Neuronal stem cell (in vitro differentiated cells): ENCODE data around the gene GPBAR1.
"Not testable (repeated sequence)": the region's sequence is repeated elsewhere in the genome, so short reads cannot be mapped to it uniquely, and the experiment has no call there.

ENCODE experiments used
- DNase-seq: peaks from one replicate; pipeline ENCODE4 v3.0.0-alpha.2; 2013; ENCODE audit warnings: low spot score
- H2AFZ ChIP-seq: one replicate; pipeline ENCODE4 v1.6.1; 2013; ENCODE audit warnings: mild to moderate bottlenecking, low read length, inconsistent platforms
- H2AK5ac ChIP-seq: 2 replicates; pipeline ENCODE4 v1.6.1; 2013; ENCODE audit warnings: low read depth, mild to moderate bottlenecking, inconsistent platforms, low read length, moderate library complexity, mixed read lengths
- H2BK120ac ChIP-seq: 2 replicates; pipeline ENCODE4 v1.6.1; 2013; ENCODE audit warnings: low read depth, mild to moderate bottlenecking, inconsistent platforms, low read length, moderate library complexity, mixed read lengths
- H2BK12ac ChIP-seq: one replicate; pipeline ENCODE4 v1.6.1; 2013; ENCODE audit warnings: low read length, inconsistent platforms
- H2BK15ac ChIP-seq: 2 replicates; pipeline ENCODE4 v1.6.1; 2013; ENCODE audit warnings: mild to moderate bottlenecking, low read length, inconsistent platforms, mixed read lengths
- H2BK5ac ChIP-seq: one replicate; pipeline ENCODE4 v1.6.1; 2013; ENCODE audit warnings: inconsistent platforms, mild to moderate bottlenecking, low read length, moderate library complexity
- H3K14ac ChIP-seq: one replicate; pipeline ENCODE4 v1.6.1; 2013; ENCODE audit warnings: low read length, inconsistent platforms
- H3K18ac ChIP-seq: 2 replicates; pipeline ENCODE4 v1.6.1; 2013; ENCODE audit warnings: low read length, inconsistent platforms
- H3K23ac ChIP-seq: 2 replicates; pipeline ENCODE4 v1.6.1; 2013; ENCODE audit warnings: low read depth, mild to moderate bottlenecking, mixed read lengths, low read length, inconsistent platforms; ENCODE audit not compliant: poor library complexity
- H3K27ac ChIP-seq: replicated peaks from 3 replicates; pipeline ENCODE4 v1.5.1; 2013; ENCODE audit warnings: low read length, inconsistent platforms
- H3K27me3 ChIP-seq, 3 experiments: 2 replicates each; pipeline ENCODE4 v1.6.1; 2013; ENCODE audit warnings: low read length in 3 of 3, mild to moderate bottlenecking in 2 of 3, inconsistent platforms in 1 of 3, low read depth in 1 of 3, mixed read lengths in 1 of 3, moderate library complexity in 1 of 3; ENCODE audit not compliant: control insufficient read depth in 3 of 3, insufficient read depth in 3 of 3
- H3K36me3 ChIP-seq, 2 donors: replicated peaks in 1 of 2; 2 replicates each; pipeline ENCODE4 v1.6.1; 2013; ENCODE audit warnings: low read length in 2 of 2; ENCODE audit not compliant: control insufficient read depth in 2 of 2, insufficient read depth in 2 of 2
- H3K4ac ChIP-seq: 2 replicates; pipeline ENCODE4 v1.6.1; 2013; ENCODE audit warnings: inconsistent platforms, mild to moderate bottlenecking, low read length, moderate library complexity
- H3K4me1 ChIP-seq, 2 donors: 1 replicate in 1 of 2; 2 replicates in 1 of 2; pipeline ENCODE4 v1.6.1; 2013; ENCODE audit warnings: low read length in 2 of 2, low read depth in 1 of 2; ENCODE audit not compliant: control insufficient read depth in 2 of 2, insufficient read depth in 1 of 2
- H3K4me2 ChIP-seq: one replicate; pipeline ENCODE4 v1.6.1; 2013; ENCODE audit warnings: mild to moderate bottlenecking, low read length, inconsistent platforms; ENCODE audit not compliant: insufficient read depth, poor library complexity, severe bottlenecking
- H3K4me3 ChIP-seq, 2 donors: 2 replicates each; pipeline ENCODE4 v1.5.1; 2013; ENCODE audit warnings: low read length in 2 of 2, mild to moderate bottlenecking in 2 of 2, inconsistent platforms in 1 of 2, moderate library complexity in 1 of 2
- H3K79me1 ChIP-seq: one replicate; pipeline ENCODE4 v1.6.1; 2013; ENCODE audit warnings: low read depth, mild to moderate bottlenecking, inconsistent platforms, low read length, moderate library complexity
- H3K9ac ChIP-seq: one replicate; pipeline ENCODE4 v1.6.1; 2013; ENCODE audit warnings: mild to moderate bottlenecking, low read depth, low read length, inconsistent platforms; ENCODE audit not compliant: poor library complexity
- H3K9me3 ChIP-seq, 2 donors: replicated peaks in 1 of 2; 2 replicates each; pipeline versions ENCODE3 to v1.6.1; 2013; ENCODE audit warnings: low read length in 2 of 2, mild to moderate bottlenecking in 2 of 2, inconsistent platforms in 1 of 2, low read depth in 1 of 2, mixed read lengths in 1 of 2, moderate library complexity in 1 of 2; ENCODE audit not compliant: control insufficient read depth in 2 of 2, insufficient read depth in 1 of 2
- H4K8ac ChIP-seq: one replicate; pipeline ENCODE4 v1.6.1; 2013; ENCODE audit warnings: low read depth, mild to moderate bottlenecking, inconsistent platforms, low read length, moderate library complexity
- H4K91ac ChIP-seq: one replicate; pipeline ENCODE4 v1.6.1; 2013; ENCODE audit warnings: low read length, low read depth, mild to moderate bottlenecking, inconsistent platforms; ENCODE audit not compliant: poor library complexity
- WGBS, 2 donors: extraction: QIAGEN DNeasy Blood & Tissue Kit; methylation state at CpG; one replicate each; pipeline ENCODE4 v1.1.7; 2013; ENCODE audit warnings: missing lambda C conversion rate in 2 of 2, mixed read lengths in 1 of 2; ENCODE audit not compliant: insufficient read length in 2 of 2, insufficient replicate concordance in 1 of 2; ENCODE audit errors: extremely low coverage in 2 of 2; 5-methylcytosine and 5-hydroxymethylcytosine counted together

The GPBAR1 gene

GRCh38 chr2:218311541-218312266, 50.9 kb downstream of the GPBAR1 start:
- H3K23ac ChIP-seq, H3K4me3 ChIP-seq, H4K8ac ChIP-seq, H4K91ac ChIP-seq, H3K4ac ChIP-seq, H2BK15ac ChIP-seq, H2BK12ac ChIP-seq, H3K4me1 ChIP-seq, H3K9ac ChIP-seq, H3K27ac ChIP-seq, H2AK5ac ChIP-seq, H3K4me2 ChIP-seq, H3K27me3 ChIP-seq, H3K79me1 ChIP-seq, H3K9me3 ChIP-seq, DNase-seq, H3K18ac ChIP-seq, H3K14ac ChIP-seq, H2BK120ac ChIP-seq, H2BK5ac ChIP-seq, H3K36me3 ChIP-seq: not testable (repeated sequence)
- H2AFZ ChIP-seq, result peak overlapping the region; percentile 70
- no CpG with 5 or more reads among the region's 11 CpGs for whole genome bisulfite sequencing, 2 donors

DNA sequence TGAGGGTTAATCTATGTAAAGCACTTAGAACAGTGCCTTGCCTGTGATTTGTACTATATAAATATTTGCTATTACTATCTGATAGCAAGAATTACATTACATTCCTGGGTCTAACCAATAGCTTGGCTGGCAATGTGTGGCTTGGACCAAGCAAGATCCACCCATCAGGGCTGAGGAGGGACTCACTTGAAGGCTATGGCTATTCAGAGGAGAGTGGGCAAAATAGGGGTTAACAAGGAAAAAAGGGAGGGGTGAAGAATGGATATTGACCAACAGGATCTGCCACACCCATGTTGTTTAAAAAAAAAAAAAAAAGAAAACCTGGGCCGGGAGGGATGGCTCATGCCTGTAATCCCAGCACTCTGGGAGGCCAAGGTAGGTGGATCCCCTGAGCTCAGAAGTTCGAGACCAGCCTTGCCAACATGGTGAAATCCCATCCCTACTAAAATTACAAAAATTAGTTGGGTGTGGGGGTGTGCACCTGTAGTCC, 51.5 kb downstream of the GPBAR1 start:
- Histone ChIP-seq H3K23ac (no peak overlapping the region), H3K4me1 (peaks cover 0 to 2% of the 10 kb centered on the region in 2 donors), H3K14ac (no peak overlapping the region), H2BK5ac (no peak overlapping the region), H3K36me3 (no peaks in the 10 kb centered on the region), H3K9me3 (no peaks in the 10 kb centered on the region), H3K4ac (no peak overlapping the region), H2BK15ac (no peak overlapping the region), H4K91ac (no peak overlapping the region), H3K4me2 (no peak overlapping the region), H2AK5ac (no peak overlapping the region), H2BK120ac (no peak overlapping the region), H3K27me3 (peaks cover 0 to 8% (median 0%) of the 10 kb centered on the region in 3 experiments), H3K9ac (no peak overlapping the region), H4K8ac (no peak overlapping the region), H3K18ac (no peak overlapping the region), H2AFZ (no peak overlapping the region), H2BK12ac (no peak overlapping the region), H3K4me3 (no peak overlapping the region), H3K27ac (no peak overlapping the region), H3K79me1 (peaks cover 3% of the 10 kb centered on the region)
- DNase-seq, result no peak
- WGBS, 2 donors, result no CpG with 5 or more reads among the region's 2 CpGs

GRCh38 chr2:218313356-218313755, 52.5 kb downstream of the GPBAR1 start:
- Histone ChIP-seq H2BK5ac (no peak overlapping the region), H2AK5ac (no peak overlapping the region), H4K8ac (no peak overlapping the region), H3K4ac (no peak overlapping the region), H3K4me3 (no peak overlapping the region), H3K18ac (no peak overlapping the region), H2BK120ac (no peak overlapping the region), H3K23ac (no peak overlapping the region), H2BK12ac (no peak overlapping the region), H3K36me3 (no peaks in the 10 kb centered on the region), H3K9me3 (no peaks in the 10 kb centered on the region), H3K79me1 (peaks cover 3% of the 10 kb centered on the region), H3K27me3 (peaks cover 0 to 18% (median 0%) of the 10 kb centered on the region in 3 experiments), H3K14ac (no peak overlapping the region), H3K27ac (no peak overlapping the region), H2AFZ (no peak overlapping the region), H3K4me1 (peaks cover 0 to 2% of the 10 kb centered on the region in 2 donors), H3K4me2 (no peak overlapping the region), H3K9ac (no peak overlapping the region), H2BK15ac (no peak overlapping the region), H4K91ac (no peak overlapping the region)
- WGBS, 2 donors, result no CpG with 5 or more reads among the region's 1 CpG
- no peak for DNase-seq
